ENCODE data around the gene RHOBTB3. TPM values are rescaled to one million over a fixed set of nuclear protein-coding genes. Genes with fewer than 3 reads are reported as not detected.

RHOBTB3 gene
- total RNA-seq, 4 donors from 2014 or later = 109 to 245 (median 183) TPM

- DNase-seq (ENCODE audit: low spot score) = no peak
- no peak for TF ChIP-seq CTCF (IDR thresholded peaks at IDR 0.05)
- ATAC-seq (ENCODE audit: low FRiP score) = no peak
These were observed 112.6 kb downstream of the RHOBTB3 start for GRCh38 chr5:95843733-95844223.

- no peak for TF ChIP-seq CTCF (IDR thresholded peaks at IDR 0.05)
- ATAC-seq (ENCODE audit: low FRiP score) (no peak), DNase-seq (ENCODE audit: low spot score) (no peak)
These were observed 114.3 kb downstream of the RHOBTB3 start for GRCh38 chr5:95845391-95845790.

Other genes with a start within 250 kb of the RHOBTB3 start
- gene SKIC3, start 176.4 kb upstream of the RHOBTB3 start, total RNA-seq = 10 to 100 TPM; 54.0 to 85.3 (median 61.6) TPM
- gene ARSK, start 176.2 kb upstream of the RHOBTB3 start, total RNA-seq = 1 to 10 TPM; 3.0 to 9.5 (median 6.1) TPM
- under 1 TPM in 3 of 4 donors, not detected in 1; 0.19 to 0.95 (median 0.24) TPM for gene GPR150, start 111.2 kb upstream of the RHOBTB3 start, total RNA-seq
- gene RFESD, start 84.6 kb upstream of the RHOBTB3 start, total RNA-seq = 1 to 10 TPM in 3 of 4 donors, under 1 TPM in 1; 0.88 to 1.6 (median 1.2) TPM
- 1 to 10 TPM in 2 of 4 donors, under 1 TPM in 2; 0.84 to 2.4 (median 1.4) TPM for gene SPATA9, start 48.3 kb upstream of the RHOBTB3 start, total RNA-seq
- 100 to 1,000 TPM in 2 of 4 donors, 10 to 100 TPM in 2; 67.2 to 173 (median 111) TPM for gene GLRX, start 91.4 kb downstream of the RHOBTB3 start, total RNA-seq
- gene ELL2, start 230.5 kb downstream of the RHOBTB3 start, total RNA-seq = 100 to 1,000 TPM in 2 of 4 donors, 10 to 100 TPM in 2; 64.3 to 318 (median 121) TPM